GM19467 (cell line): Measurements from ENCODE around the gene DHPS.
"Not testable (repeated sequence)": the region's sequence is repeated elsewhere in the genome, so short reads cannot be mapped to it uniquely, and the experiment has no call there.

Experiments
- ATAC-seq: cut with Tn5 transposase; IDR thresholded peaks from one replicate; pipeline ENCODE4 v1.9.1; 2021; ENCODE audit warnings: mild to moderate bottlenecking, moderate library complexity; ENCODE audit not compliant: unreplicated experiment

DHPS gene

GRCh38 chr19:12705654-12706331 is 24.1 kb upstream of the DHPS start:
- ATAC-seq: no peak

DNA sequence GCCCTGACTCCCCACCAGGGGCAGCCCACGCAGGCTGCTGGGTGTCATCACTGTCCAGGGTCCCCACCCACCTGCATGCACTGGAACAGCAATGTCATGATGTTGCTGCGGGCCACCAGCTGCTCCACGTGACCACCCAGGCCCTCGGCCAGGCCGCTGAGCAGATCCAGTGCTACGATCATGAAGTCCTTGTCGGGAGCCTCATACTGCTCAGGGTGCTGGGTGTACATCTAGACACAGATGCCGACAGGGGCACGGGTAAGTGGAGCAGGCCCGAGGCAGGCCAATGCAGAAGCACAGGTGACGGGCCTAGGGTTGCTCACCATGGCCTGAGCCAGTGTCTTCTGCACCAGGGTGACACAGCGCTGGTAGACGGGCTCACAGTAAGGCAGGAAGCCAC is 23.5 kb upstream of the DHPS start:
- ATAC-seq: no peak

DNA sequence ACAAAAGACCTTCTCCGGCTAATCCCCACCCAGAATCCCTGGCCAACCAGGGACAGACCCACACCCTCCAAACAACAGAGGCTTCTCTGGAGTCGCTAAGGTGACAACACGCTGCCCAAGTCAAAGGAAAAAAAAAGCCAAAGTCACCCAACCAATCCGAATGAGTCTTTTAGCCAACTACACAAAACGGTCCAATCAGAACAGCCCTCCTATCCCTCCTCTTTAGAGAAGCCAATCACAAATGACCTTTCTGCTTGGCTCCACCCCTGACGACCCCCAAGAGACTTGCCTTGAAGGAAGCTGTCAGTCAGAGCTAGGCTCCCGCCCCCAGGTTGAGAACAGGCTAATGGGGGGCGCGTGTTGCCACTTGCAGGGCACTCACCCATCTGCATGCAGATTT is 21.4 kb upstream of the DHPS start:
- ATAC-seq: no peak

DNA sequence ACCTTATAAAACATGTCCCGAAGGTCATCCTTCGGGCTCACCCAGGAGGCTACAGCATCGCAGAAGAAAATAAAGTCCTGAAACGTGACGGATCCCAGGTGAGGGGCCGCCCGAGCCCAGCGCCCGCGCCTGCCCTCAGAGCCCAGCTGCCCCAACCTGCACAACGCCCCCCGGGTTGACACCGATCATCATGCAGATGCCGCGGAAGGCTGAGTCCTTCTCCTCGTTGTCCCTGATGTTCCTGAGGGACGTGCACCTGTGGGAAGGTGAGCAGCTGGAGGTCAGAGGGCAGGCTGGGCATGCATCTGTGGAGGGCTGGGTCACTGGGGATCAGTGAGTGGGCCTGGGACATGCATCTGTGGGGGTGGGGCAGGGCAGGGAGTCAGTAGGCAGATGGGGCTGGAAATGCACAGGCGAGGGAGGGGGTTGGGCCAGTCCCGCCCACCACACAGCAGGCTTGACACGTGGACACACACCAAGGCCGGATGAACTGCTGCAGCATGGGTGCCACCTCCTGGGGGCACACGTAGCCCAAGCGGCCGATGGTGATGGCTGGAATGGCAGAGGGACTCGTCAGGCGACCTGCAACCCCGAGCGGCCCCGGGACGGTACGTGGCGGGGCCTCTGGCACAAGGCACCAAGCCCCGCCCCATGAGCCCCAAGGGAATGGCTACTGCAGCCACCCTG is 20.1 kb upstream of the DHPS start:
- no peak for ATAC-seq

- ATAC-seq: no peak
Measured at GRCh38 chr19:12698138-12698537, 16.5 kb upstream of the DHPS start.

DNA sequence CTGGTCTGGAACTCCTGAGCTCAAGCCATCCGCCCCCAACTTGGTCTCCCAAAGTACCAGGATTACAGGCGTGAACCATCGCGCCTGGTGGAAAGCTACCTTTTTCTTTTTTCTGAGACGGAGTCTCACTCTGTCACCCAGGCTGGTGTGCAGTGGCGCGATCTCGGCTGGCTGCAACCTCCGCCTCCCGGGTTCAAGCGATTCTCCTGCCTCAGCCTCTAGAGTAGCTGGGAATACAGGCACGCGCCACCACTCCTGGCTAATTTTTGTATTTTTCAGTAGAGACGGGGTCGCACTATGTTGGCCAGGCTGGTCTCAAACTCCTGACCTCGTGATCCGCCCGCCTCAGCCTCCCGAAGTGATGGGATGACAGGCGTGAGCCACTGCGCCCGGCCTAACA is 15.7 kb upstream of the DHPS start:
- not testable (repeated sequence) for ATAC-seq

- ATAC-seq: peak; percentile 67
Measured at GRCh38 chr19:12696366-12697335, 15.0 kb upstream of the DHPS start, which contains the start of gene FBXW9. Gene FBXW9, minus strand, starts transcription at chr19:12696631. Its CDS starts 50 bp downstream, at chr19:12696581.

GRCh38 chr19:12695997-12696365 is 14.3 kb upstream of the DHPS start:
- ATAC-seq: no peak

DNA sequence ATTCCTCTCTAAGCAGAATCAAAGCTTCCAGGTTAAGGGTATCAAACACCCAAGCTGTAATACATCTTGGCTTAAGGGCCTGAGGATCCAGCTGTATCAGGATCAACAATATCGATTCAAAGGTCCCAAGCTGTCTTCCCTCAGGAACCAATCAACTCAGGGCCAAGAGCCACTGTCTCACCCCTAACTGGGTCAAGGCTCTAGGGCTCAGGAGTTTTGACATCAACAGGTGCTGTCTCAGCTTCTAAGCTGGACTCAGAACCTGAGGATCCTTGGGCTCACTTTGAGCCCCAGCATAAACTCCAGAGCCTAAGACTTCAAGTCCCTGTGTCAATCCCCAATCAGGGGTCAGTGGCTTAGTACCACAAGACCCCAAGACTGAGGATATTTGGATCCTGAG is 13.8 kb upstream of the DHPS start:
- ATAC-seq: no peak

DNA sequence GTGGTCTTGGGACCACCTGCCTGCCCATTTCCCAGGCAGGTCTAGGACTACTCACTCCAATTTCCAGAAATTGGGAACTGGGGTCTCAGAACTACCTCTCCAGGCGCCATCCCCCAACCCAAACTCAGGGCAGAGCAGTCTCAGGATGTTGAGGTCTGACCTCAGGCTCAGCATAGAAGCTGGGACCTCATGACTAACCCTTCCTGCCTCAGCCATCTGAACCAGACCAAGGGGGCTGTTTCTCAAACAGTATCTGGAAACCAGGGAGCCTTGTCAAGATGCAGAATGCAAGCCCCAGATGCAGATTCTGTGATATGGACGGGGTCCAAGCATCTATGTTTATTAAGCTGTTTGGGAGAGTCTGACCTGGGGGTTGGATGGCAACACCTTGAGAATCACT is 13.4 kb upstream of the DHPS start:
- no peak for ATAC-seq

DNA sequence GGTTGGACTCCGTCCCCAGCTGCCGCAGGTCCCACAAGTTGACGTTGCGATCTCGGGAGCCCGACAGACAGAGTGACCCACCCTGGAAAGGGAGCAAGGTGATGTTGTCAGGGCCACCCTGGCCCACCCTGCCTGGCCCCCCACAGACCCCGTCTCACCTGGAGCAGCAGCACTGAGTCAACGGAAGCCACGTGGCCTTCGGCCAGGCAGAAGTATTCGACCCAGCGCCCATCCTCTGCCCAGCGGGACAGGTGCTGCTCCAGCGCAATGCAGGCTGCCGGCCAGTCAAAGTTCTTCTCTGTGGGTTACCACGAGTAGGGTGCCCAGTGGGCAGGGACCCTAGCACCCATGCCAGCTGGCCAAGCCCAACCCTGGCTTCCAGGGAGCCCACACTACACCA is 13.0 kb upstream of the DHPS start:
- no peak for ATAC-seq

- no peak for ATAC-seq
Measured at GRCh38 chr19:12692960-12693359, 11.3 kb upstream of the DHPS start.

DNA sequence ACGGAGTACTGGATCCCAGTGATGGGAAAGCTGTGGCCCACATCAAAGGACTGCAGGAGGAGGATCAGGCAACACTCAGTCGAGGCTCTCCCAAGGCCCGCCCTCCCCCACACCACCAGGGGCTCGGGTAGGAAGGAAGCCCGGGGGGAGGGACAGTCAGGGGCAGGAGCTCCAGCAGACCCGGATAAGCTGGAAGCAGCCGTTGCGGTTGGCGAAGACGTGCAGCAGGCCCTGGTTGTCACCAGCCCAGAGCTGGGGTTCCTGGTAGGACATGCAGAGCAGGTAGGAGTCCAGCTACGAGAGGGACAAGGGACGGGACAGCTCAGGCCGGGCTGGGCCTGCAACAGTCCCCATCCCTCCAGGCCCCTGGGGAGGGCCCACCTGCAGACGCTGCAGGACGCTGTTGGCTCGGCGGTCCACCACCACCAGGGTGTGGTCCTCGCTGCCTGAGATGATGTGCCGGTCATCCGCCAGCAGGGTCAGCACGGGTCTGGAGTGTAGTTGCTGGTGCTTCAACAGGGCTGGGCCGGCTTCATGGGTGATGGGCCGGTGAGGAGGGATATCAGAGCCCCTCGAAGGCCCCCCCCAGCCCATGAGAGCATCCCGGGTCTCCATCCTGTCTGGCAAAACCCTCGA is 8.0 kb upstream of the DHPS start:
- ATAC-seq: no peak

- ATAC-seq: no peak
Measured at GRCh38 chr19:12689012-12689411, 7.3 kb upstream of the DHPS start.

GRCh38 chr19:12687496-12688196 is 6.0 kb upstream of the DHPS start, which contains the start of gene GNG14:
Gene GNG14, plus strand, starts transcription at chr19:12687998. Its CDS starts 51 bp downstream, at chr19:12688049.
- ATAC-seq: no peak

DNA sequence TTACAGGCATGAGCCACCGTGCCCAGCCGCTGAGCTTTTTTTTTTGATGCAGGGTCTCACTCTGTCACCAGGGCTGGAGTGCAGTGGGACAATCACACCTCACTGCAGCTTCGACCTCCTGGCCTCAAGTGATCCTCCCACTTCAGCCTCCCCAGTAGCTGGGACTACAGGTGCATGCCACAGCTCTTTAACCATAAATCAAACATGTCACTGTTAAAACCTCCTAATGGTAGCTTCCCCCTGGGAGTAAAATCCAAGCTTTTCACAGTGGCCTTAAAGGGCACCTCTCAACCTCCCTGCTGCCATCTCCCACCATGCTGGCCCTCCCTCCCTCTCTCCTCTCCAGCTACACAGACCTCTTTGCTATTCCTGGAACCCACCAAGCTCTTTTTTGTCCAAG is 4.2 kb upstream of the DHPS start:
- no peak for ATAC-seq

GRCh38 chr19:12680034-12680433 is 1.6 kb downstream of the DHPS start:
- ATAC-seq: no peak

- not testable (repeated sequence) for ATAC-seq
Measured at GRCh38 chr19:12678039-12678438, 3.6 kb downstream of the DHPS start.

GRCh38 chr19:12676928-12677327 is 4.8 kb downstream of the DHPS start:
- no peak for ATAC-seq

- no peak for ATAC-seq
Measured at GRCh38 chr19:12676384-12676792, 5.3 kb downstream of the DHPS start.
